ENCODE results near the gene SAMD15.
A peak's percentile ranks its signal among the peaks of the same experiment; 100 is the strongest.
"Not testable (repeated sequence)": the region's sequence is repeated elsewhere in the genome, so short reads cannot be mapped to it uniquely, and the experiment has no call there.

The SAMD15 gene

DNA sequence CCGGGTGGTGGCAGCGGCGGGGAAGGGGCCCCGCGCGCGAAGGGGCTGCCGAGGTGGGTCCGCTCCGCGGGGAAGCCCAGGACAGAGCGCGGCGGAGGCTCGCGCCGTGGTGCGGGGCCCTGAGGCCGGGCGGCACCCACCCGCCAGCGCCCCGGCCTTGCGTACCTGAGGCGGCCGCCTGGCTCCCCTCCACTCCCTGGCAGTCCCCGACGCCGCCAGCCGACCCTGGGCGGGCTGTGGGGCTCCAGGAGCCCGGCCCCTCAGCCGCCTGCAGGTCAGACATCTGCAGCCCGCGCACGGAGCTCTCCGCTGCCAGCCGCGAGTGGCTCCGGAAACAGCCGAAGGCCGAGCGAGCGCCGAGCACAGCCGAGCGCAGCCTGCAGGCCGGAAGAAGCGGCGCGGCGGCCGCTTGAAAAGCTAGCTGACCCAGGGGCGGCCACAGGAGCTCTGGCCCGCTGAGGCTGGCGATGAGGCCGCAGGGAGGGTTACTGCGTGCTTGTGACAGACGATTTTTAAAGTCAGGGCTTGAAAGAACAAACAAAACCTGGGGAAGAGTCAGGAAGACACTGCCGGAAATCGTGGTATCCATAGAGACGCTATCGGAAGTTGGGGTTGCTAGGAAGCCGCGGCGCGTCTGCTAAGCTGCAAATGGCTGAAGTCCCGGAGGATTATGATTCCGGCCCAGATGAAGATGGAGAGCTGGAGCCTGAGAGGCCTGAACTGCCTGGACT lies at the start of gene SAMD15, which contains the start of gene TMED8:
TSS of gene SAMD15 (plus strand) at position 609 of the 731 bp plus-strand sequence. CDS start at position 649, 40 bp downstream.
TSS of gene TMED8 (minus strand) at position 324 of the 731 bp plus-strand sequence. CDS start at position 283, 41 bp downstream.
- peak; percentile 88 for DNase-seq

DNA sequence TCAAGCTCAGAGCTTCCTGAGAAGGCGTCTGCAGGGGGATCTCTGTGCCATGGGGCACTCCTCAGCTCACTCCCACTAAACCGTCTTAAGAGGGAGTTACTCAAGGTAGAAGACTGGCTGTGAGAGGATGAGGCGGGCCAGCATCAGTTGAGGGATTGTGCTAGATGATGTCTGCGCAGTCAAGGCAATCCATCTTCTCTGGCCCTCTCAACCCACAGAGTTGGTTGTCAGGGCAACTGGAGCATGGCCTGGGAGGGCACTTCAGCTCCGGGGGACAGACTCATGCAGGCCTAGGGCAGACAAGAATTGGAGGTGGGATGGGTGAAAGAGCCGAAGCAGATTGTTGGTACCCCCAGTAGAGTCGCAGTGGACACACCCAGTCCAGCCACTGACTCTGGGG lies 47.3 kb upstream of the SAMD15 start:
- no peak for DNase-seq

DNA sequence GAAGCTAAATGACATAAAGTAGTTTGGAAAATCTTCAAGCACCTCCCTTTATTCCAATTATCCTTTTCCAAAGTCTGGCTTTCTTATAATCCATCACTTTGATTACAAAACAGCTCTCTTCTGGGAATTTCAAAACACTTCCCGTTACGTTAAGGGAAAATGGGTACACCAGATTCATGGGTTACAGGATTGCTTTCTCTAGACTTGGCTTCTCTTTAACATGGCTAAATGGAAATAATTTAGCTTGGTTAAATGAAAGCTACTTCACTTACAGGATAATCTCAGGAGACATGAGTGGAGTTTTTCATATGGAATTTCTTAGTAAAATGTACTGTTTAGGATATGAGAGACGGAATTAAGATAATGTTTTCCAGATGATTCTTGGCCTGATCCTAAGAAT lies 41.6 kb upstream of the SAMD15 start:
- no peak for DNase-seq

DNA sequence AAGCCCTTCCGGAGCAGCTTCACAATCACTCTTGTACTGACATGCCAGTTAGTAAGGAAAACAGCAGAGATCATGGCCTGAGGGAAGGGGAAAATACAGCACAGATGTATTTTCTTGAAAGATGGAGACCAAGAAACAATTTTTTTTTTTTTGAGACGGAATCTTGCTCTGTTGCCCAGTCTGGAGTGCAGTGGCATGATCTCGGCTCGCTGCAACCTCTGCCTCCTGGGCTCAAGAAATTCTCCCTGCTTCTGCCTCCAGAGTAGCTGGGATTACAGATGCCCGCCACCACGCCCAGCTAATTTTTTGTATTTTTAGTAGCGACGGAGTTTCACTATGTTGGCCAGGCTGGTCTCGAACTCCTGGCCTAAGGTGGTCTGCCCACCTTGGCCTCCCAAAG lies 39.9 kb upstream of the SAMD15 start:
- DNase-seq = not testable (repeated sequence)

DNA sequence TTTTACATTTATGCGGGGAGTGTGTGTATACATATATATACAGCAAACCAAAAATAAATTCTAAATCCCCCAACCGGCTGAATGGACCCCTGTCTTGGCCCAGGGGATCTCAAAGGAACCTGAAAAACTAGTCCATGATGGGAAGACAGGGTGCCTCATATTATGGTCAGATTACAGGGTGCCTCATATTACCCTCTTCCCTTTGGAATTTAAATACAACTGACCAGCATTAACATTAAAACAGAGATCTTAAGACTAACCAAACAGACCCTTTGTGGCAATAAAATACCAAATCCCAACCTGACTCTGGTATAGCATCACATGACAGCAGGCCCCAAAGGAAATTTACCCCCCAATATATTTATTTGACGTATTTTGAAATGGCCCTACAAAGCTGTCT lies 39.3 kb upstream of the SAMD15 start:
- no peak for DNase-seq

DNA sequence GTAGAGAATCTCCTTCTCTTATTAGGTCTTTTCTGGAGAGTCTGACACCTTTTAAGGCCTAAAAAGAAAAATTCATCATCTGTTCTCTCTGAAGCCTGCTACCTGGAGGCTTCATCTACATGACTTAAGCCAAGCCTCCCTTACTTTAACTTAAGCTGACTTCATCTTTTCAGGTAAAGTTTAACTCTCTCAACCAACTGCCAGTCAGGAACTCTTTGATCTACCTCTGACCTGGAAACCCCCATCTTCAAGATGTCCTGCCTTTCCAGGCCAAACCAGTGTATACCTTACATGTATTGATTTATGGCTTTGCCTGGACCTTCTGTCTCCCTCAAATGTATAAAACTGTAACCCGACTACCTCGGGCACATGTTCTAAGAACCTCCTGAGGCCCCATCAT lies 38.9 kb upstream of the SAMD15 start:
- DNase-seq = no peak

DNA sequence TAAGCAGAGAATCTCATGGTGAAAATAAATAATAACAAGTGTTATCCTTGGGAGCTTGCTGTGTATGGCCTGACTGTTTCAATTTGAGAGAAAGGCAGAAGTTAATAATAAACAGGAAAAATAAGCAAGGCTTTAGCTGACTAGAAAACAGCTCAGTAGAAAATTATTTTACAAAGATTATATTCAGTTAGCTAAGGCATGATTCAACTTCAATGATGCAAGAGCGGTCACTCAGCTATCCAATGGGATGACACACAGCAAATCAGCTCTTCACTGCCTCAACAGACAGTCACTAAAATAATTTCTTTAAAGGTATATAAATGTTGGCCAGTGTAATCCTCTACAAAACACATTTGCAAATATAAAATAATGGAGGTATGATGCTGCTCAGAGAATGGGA lies 37.8 kb upstream of the SAMD15 start:
- DNase-seq = no peak

DNA sequence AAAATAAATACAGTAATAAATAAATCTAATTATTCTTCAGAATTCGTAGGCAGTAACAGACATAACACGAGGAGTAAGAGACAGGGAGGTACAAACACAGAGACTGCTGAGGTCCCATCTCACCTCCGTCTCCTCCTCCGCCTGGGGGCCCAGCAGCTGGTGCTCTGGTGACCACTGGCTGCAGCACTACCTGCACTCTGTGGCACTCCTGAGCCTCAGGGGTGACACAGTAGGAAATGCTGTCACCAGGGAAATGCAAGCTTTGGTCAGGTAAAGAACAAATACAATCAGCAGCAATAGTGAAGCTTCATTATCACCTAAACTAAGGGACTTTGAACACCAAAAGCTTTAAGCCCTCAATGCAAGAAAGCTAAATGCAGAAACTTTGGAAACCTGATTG lies 36.8 kb upstream of the SAMD15 start:
- no peak for DNase-seq

DNA sequence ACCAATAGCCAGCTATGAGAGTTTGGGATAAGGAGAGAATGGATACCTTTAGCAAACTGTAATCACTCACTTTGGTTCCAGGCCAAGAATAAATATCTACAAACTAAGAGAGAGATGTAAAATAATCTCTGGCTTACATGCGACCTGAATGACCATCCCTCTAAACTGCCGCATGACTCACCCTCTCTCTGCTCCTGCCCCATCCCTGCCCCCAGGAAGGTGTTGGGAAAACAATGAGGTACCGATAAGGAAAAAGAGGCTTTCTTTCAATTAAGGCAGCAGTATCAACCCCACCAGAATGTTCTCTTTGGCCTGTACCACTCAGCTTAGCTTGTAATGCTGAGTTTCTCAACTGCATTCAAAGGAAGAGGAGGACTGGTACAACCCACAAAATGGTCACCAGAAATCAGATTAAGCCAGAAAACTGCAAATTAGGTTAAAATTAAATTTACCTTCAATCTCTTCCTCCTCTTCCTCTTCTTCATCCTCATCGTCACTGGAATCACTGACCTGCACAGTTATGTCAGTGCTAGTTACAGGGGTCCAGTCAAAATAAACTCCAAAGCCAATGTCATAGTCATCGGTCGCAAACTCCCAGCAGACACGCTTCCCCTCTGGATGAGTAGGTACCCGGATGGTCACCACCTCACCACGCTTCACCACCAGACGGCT lies 34.3 kb upstream of the SAMD15 start:
- no peak for DNase-seq

DNA sequence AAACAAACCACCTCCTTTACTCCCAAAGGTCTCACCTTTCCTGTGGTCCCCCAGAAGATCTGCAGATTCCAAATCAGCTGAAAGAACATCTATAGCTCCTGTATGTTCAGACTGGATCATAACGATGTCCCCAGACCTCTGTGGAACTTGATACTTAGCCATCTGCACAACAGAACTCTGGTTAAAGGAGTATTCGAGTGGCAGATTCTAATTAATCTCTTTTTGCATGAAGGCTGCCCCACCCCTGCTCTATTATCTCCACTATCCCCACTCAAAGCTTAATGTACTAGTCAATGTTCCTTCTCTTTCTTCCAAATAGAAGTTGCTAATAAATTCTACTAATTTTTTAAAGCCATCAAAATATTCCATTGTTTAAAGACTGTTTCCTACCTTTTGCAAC lies 33.5 kb upstream of the SAMD15 start:
- DNase-seq = no peak

DNA sequence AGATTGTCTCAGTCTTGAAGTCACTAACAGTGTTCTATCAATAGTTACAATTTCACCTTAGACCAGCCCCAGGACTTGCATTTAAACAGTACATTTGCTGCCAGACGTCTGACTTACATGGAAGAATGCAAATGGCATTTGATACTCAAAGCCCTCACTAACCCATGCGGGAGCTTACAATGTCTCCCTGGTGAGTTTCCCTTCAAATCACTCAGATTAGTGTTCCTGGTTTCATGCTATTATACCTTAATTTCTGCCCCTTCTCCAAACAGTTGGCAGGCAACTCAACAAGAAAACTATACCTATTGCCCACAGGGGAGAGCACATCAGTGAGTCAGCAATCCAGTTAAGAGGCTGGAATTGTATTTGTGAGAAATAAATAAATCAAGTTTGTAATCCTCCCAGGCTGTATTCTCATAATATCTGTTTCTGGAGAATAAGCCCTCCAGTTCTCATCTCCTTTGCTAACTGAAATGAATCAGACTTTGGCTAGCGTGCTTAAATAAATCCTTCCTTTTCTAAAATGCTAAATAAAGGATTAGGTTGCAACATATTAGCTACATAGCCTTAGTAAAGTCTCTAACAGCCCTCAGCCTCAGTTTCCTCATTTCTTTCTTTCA lies 32.7 kb upstream of the SAMD15 start:
- DNase-seq = no peak

DNA sequence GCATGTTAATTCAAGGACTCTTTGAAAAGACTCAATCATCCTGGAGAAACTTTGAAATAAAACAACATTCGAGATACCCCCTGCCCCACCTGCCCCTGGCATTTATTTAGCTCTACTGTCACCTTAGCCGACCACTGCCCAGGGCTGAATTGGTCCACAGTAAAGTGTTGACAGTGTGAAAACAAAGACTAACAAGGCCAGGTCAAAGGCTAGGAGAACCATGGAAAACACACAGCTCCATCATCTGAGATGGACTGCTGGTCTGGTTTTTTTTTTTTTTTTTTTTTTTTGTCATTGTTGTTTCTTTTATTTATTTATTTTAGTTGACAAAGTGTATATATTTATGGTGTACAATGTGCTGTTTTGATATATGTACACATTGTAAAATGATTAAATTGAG lies 30.7 kb upstream of the SAMD15 start:
- no peak for DNase-seq

DNA sequence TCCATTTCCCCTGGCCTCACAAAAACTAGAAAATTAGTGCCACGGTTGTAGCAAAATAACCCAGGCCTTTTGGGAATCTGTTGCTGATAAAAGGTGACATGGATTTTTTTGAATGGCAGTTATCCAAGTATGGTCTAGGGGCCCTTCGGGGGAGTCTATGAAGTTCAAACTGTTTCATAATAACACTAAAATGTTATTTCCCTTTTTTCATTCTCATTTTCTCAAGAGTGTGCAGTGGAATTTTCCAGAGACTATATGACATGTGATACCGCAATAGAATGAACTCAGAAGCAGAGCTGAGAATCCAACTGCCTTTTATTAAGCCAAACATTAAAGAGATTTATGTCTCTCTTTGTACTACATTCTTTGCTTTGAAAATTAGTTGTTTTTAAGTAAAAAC lies 29.4 kb upstream of the SAMD15 start:
- DNase-seq = no peak

DNA sequence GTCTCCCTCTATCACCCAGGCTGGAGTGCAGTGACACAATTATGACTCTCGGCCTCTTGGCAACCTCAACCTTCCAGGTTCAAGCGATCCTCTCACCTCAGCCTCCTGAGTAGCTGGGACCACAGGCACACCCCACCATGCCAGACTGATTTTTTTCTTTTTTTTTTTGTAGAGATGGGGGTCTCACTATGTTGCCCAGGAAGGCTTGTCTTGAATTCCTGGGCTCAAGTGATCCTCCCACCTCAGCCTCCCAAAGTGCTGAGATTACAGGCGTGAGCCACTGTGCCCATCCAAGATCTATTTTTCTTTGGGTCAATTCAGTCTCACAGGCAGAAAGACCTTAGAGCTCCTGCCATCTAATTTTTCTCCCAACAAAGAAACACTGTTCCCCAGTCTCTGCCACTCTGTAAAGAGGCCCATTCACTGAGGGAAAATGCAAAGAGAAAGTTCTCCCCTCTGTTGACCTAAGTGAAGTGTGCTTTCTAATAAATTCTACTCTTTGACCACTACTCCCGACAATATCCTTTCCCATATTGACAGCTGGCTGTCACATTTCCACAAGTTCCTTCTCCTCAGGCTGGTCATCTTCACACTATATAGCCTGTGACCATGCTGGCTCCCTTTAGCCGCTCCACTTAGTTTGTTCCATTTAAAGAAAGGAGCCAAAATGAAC lies 23.6 kb upstream of the SAMD15 start:
- no peak for DNase-seq

DNA sequence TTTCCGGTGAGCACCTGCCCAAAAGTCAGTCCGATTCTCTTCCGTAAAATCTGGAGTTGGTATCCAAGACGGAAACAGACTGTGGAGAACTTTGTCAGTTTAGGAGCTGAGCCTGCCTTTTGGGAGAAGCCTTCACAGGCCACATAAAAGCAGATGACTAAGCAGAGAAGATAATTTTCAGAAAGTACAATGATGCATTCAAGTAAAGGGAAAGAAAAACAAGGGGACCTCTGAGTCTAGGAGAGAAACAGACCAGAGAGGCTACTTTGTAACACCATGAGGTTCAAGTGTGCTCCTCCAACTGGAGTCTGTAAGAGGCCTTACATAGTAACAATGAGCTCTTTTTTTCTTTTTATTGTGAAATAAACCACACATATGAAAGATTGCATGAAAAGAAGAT lies 21.4 kb upstream of the SAMD15 start:
- DNase-seq = no peak

DNA sequence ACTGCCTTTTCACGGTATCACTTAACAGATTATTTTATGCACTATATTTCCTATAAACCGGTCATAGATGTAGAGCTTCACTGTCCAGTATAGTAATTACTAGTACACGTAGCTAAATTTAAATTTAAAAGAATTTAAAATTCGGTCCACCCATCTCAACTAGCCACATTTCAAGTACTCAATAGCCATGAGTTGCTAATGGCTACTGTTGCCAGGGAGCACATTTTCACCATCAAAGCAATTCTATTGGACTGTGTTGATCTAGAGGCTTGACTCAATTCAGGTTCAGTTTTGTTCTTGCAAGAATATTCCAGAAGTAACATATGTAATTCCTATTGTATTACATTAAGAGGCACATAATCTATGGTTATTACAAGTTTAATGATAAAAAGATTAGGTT lies 20.3 kb upstream of the SAMD15 start:
- DNase-seq = no peak

DNA sequence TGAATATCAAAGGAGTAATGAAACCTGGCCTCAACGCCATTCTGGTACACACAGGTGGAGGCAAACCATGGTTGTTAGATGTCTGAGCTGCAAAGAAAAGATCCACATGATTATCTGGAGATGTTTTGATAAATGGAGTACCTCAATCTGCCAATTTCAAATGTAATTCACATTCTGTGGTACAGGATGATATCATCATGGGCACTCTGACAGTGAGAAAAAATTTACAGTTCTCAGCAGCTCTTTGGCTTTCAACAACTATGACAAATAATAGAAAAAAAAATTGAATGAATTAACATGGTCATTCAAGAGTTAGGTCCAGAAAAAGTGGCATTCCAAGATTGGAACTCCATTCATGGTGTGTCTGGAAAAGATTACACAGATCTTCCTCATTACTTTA lies 17.6 kb upstream of the SAMD15 start:
- no peak for DNase-seq

DNA sequence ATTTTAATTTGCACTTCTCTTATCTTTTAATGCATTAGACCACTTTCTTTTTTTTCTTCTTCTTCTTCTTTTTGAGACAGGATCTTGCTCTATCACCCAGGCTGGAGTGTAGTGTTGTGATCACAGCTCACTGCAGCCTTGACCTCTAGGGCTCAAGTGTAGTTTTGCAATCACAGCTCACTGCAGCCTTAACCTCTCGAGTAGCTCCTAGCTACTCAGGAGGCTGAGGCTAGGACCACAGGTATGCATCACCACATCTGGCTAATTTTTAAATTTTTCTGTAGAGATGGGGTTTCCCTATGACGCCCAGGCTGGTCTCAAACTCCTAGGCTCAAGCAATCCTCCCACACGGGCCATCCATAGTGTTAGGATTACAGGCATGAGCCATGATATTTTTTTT lies 13.0 kb upstream of the SAMD15 start:
- DNase-seq = no peak

DNA sequence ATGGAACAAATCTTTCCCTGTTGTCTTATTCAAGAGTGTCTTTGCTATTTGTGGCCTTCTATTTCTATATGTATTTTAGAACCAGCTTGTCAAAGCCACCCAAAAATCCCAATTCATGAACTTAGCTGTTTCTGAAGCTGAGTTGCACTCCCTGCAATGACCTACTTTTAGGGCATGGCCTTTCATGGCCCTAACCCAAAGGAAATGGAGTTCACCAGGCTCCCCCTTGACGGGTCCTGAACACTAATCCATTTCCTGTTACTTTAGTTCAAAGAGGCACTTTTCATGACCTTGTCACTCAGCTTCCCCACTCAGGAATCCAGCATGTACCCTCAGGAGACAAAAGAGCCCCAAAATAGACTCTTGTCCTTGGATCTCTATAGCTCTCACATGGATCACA lies 7.9 kb upstream of the SAMD15 start:
- DNase-seq = no peak

DNA sequence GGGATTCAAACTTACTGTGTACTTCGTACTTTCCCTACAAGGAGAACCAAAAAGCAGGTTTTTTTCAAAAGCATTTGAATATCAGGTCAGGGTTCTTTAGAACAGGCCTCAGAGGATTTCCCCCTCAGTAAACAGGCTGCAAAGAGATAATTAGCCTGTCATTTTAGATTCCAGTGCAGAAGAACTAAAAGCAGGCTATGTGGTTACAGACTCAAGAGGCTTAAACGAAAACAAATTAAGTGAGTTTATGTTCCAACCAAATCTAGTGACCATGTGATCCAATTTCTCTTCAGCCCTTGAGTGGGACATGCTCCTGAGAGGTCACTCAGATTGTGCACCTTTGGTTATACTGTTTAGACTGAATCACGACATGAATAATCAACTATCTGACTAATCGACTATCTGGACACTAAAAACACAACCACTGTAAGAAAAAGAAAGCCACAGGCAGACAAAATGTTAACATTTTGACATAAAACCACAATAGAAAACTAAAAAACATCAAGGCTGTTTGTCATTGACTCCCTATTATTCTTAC lies 4.8 kb upstream of the SAMD15 start:
- DNase-seq = no peak

DNA sequence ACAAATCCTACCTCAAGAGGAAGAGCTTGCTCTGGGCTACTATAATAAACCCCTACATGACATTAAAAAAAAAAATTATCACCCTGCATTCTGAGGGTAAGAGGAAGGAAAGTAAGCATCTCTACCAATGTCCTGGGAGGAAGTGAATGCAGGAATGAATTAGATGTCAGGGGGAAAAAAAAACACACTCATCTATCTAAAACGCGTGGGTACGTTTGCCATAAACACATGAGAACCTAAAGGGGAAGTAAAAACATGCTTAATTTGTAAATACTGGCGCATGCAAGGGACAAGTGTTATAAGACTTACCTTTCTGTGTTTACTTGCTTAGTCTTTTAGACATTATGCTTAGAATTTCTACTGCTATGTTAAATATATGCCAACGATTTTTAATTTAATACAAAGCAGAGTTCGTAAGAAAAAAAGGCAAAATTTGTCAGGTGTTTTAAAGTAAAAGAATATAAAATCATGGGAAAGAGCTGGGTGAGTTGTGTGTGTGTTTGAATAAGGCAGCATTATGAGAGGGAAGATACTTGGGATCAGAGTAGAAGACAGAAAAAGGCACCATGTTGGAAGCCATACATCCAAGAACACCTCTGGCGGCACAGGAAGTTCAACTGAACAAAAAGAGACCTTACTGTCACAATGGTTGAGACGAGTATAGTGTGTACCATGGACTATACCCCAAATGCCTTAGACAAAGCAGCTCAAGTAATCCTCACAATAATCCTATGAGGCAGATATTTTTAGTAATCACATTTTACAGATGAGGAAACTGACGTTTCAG lies 1.8 kb upstream of the SAMD15 start:
- DNase-seq = no peak

DNA sequence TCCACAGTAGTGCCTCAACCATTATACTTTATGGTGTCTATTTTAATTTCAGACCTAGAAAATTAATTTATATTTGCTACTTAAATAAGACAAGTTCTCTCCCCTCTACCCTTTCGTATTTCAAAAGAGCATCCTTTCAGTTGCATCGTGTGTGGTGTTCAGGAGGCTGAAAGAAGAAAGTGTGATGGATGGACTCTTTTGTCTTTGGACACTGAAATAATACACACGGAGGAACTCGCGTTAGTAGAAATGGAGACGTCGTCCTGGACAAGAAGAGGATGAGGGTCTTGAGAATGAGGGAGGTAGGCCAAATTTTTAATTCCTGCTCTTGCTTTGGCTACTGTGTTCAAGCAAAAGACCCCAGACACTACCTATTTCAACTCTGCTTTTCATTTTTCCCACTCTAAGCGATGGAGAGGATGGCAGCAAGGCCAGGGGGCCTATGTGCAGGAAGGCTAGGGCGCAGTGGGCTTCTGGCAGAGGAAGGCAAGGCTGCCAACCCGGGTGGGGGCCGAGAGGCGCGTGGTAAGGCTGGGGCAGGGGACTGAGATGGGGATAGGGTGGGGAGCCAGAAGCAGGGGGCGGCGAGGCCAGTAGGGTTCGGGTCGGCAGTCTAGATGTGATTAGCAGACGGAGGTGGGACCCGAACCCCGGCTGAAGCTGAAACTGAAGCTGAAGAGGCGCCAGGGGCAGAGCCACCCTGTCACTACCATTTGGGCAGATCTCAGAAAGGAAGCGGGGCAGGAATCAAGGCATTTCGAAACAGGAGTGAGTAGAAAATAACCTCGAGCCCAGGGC lies 1.0 kb upstream of the SAMD15 start:
- peak; percentile 55 for DNase-seq

Data from DMS53 (cell line).